Bronchial smooth muscle cell (primary cell): ENCODE data around the gene PTPN1. TPM values are rescaled to one million over a fixed set of nuclear protein-coding genes. Genes with fewer than 3 reads are reported as not detected.

Experiments
- total RNA-seq: library from RNA; depleted of rRNA; stranded (reverse); fragments of >200 nt; gene quantifications from 2 replicates; pipeline ENCODE4 v1.2.1, GENCODE V29; 2014

The PTPN1 gene
- total RNA-seq, result 19.3 and 19.5 TPM in 2 replicates

DNA sequence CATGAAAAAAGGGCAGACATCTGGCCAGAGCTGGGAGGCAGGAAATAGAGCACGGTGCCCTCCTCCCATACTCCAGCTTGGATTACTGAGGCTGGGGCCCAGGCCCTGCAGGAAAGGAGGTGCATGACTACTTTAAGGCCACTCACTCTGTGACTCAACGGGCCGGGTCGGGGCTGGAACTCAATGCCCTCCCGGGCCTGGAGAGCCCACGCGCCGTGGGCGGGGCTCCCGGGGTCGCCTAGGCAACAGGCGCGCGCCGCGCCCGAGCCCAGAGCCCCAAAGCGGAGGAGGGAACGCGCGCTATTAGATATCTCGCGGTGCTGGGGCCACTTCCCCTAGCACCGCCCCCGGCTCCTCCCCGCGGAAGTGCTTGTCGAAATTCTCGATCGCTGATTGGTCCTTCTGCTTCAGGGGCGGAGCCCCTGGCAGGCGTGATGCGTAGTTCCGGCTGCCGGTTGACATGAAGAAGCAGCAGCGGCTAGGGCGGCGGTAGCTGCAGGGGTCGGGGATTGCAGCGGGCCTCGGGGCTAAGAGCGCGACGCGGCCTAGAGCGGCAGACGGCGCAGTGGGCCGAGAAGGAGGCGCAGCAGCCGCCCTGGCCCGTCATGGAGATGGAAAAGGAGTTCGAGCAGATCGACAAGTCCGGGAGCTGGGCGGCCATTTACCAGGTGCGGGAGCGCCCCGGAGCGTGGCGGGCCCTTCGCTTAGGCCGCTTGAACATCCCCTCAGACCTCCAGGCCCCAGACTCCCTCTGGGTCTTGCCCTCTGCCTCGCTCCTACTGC, at the start of gene PTPN1:
Gene PTPN1 (plus strand): TSS at position 461 of the 783 bp plus-strand sequence. CDS start 145 bp downstream, at position 606.

Other genes starting within 250 kb of the PTPN1 start
- 7.7 and 22.1 TPM in 2 replicates for gene RIPOR3, start 181.2 kb downstream of the PTPN1 start, total RNA-seq
- 0.26 and 0.47 TPM in 2 replicates for gene PARD6B, start 221.2 kb downstream of the PTPN1 start, total RNA-seq